Activated CD4-positive, CD25-positive, alpha-beta regulatory T cell treated with anti-CD3 and anti-CD28 coated beads, Interleukin-2, amount 50 U/mL, for 72 hours (primary cell): ENCODE results near the gene IDUA.
"Not testable (repeated sequence)": the region's sequence is repeated elsewhere in the genome, so short reads cannot be mapped to it uniquely, and the experiment has no call there.

Source experiments
- DNase-seq: peaks from one replicate; pipeline ENCODE4 v3.0.0; 2021

IDUA gene

GRCh38 chr4:967113-968104 is 19.4 kb upstream of the IDUA start:
- no peak for DNase-seq

GRCh38 chr4:968221-968620 is 18.6 kb upstream of the IDUA start:
- no peak for DNase-seq

GRCh38 chr4:968621-969394 is 18.0 kb upstream of the IDUA start:
- no peak for DNase-seq

GRCh38 chr4:970046-970745 is 16.6 kb upstream of the IDUA start:
- no peak for DNase-seq

- DNase-seq = no peak
Observed at GRCh38 chr4:970854-971520, 15.9 kb upstream of the IDUA start.

- DNase-seq = no peak
Observed at GRCh38 chr4:971666-972500, 15.0 kb upstream of the IDUA start.

GRCh38 chr4:972651-973424 is 14.0 kb upstream of the IDUA start:
- peak; percentile 61 for DNase-seq

GRCh38 chr4:973431-974397 is 13.1 kb upstream of the IDUA start, which contains the start of gene DGKQ:
Gene DGKQ (minus strand): TSS chr4:973569. CDS start chr4:973482, 87 bp downstream.
- peak; percentile 90 for DNase-seq

GRCh38 chr4:974668-975067 is 12.2 kb upstream of the IDUA start:
- no peak for DNase-seq

GRCh38 chr4:976016-976415 is 10.8 kb upstream of the IDUA start:
- not testable (repeated sequence) for DNase-seq

- no peak for DNase-seq
Observed at GRCh38 chr4:978957-979701, 7.7 kb upstream of the IDUA start.

GRCh38 chr4:982291-982690 is 4.6 kb upstream of the IDUA start:
- no peak for DNase-seq

GRCh38 chr4:982814-983213 is 4.0 kb upstream of the IDUA start:
- DNase-seq = no peak

- DNase-seq = no peak
Observed at GRCh38 chr4:984336-985054, 2.3 kb upstream of the IDUA start.

- peak; percentile 71 for DNase-seq
Observed at GRCh38 chr4:985123-985830, 1.6 kb upstream of the IDUA start.

- no peak for DNase-seq
Observed at GRCh38 chr4:986428-986878, 391 bp upstream of the IDUA start.
